ENCODE results near the gene CXXC4.

Gene CXXC4

DNA sequence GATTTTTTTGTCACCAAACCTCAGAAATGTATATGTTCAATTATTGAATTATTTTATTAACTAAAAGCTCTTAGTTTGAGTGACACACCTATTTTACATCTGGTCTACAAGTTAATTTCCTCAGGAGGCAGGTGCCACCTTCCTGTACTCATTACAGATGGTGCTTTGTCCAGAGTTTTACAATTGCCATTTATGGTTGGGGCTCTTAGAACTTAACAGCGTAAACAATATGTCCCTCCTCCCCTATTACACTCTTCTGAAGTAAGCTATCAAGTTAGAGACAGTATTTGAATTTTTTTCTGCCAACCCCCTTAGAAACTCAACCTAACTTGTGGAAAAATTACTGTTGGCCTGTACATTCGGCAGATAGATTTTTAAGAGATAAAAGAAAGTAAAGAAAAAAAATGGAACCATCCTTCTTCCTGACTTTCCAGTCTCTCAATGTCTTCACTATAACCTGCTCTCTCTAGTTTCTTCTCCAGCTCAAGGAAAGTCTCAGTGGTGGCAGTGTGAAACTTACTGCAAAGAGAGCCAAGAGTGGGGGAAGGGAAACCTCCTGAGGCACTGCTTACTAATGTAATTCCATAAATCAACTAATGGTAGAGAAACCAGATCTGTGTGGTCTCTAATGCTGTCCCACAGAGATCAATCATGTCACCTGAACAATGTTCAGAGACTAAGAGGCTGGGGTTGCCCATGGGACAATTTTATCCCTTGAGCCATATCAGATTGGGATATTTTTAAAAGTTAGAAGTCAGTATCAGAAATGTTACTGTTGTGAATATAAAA, 7.8 kb downstream of the CXXC4 start:
- no peak for DNase-seq

DNA sequence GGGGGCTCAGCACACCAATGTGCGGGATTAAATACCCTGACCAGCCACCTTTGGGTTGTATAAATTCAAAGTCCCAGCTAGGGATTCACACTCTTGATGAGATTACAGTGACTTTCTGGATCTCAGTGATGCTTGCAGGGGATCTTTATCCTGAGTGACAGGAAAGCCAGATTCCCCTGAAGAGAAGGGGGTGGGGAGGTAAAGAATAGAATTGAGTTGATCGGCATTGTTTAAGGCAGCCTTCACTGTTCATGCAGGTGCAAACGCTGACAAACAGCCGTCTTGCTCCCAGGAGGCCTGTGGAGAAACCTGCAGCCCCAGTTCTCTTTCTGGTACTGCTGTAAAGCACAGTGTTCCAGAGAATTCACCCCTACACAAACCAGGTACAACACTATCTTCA, 19.0 kb downstream of the CXXC4 start:
- DNase-seq: no peak

DNA sequence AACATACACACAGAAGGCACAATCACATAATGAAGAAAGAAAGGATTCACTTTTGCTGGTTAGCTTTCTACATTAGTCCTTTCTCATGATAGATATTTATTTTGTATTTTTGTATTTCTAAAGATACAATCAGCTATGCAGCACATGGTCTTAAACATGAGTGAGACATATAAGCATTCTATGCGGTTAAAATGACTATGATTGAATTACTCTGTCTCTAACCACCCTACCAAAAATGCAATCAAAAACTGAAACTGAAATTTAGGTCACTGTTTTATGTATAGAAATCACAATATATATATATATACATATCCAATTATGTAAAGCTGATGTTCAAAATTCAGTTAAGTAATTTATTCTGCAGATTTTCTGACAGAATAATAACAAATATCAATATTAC, 21.9 kb downstream of the CXXC4 start:
- no peak for DNase-seq

DNA sequence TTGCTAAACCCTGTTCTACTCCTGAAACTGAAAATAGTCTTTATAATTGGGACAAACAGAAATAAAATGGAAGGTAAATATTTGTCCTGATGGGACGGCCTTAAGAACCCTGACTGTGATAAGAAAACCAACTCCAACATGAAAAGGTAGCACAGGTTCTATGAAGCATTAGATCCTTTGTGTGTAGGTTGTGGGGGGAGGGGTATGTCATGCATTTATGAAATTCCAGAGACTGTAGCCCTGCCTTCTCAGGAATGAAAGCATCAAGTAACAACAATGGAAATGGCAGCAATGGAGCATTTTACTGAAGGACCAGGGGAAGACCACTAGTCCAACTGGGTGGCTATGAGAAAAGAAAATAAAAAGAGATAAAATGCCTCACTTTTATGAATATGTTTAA, 23.9 kb downstream of the CXXC4 start:
- no peak for DNase-seq

DNA sequence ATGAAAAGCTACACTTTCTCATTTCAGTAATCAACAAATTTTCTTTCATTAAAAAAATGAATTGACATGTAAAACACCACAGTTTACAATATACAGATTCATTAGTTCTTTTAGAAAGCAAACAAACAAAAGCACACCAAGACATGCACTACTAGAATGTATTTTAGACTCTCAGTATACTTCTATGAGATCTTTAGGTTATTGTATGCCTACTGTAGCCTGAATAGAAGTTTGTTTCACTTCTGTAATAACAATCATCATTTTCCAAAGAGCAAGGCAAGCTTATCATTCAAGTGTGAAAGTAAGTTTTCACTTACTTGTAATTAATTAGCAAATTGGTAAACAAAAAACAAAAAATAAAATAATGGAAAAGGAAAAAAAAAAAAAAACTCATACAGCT, 24.9 kb downstream of the CXXC4 start:
- DNase-seq: no peak

DNA sequence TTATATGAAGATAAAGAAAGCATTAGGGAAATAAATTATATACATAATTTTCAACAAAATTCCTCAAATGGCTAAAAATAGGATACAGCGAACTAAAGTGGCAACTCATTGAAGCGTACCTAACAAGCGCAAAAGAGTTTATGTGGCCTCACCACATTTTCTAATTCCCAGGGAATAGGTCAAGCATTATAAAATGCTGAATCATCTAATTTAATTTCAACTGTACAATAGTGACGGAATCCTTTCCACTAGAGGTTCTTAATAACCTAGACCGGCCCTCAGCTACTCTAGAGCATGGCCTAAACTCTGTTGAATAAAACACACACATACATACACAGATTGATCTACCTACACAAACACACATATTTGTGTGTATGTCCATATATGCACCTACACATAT, 29.1 kb downstream of the CXXC4 start:
- no peak for DNase-seq

DNA sequence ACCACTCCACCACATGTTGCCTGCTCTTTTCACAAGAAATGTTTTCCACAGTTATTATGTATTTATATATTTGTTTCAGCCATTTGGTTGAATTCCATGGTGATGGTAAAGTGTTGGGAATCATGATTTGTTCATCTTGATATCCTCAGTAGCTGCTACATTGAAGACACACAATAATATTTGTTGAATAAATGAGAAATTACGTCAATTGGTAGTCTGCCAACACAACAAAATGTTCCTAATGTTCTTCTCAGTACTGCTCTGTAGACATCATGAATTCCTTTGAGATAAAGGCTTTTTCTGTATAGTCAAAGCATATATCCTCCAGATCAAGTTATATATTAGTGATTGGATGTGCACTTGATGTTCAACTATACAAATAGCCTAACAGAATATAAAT, 29.5 kb downstream of the CXXC4 start:
- DNase-seq: no peak

DNA sequence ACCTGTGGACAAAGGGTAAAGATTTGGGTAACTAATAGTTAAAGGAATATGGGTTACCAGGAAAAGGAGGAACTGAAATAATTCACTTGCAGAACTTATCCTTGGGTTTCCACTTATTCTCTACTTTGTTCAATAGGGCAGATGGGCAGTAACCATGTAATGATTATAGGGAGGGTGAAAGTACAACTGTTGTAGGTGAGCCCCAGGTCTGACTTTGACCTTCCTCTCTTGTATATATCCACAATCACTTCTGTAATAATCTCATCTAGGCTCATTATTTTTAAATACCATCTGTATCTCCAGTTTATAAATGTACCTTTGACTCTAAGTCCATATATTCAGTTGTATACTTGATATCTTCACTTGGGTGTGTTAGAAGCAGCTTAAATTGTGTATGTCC, 32.1 kb downstream of the CXXC4 start:
- no peak for DNase-seq

DNA sequence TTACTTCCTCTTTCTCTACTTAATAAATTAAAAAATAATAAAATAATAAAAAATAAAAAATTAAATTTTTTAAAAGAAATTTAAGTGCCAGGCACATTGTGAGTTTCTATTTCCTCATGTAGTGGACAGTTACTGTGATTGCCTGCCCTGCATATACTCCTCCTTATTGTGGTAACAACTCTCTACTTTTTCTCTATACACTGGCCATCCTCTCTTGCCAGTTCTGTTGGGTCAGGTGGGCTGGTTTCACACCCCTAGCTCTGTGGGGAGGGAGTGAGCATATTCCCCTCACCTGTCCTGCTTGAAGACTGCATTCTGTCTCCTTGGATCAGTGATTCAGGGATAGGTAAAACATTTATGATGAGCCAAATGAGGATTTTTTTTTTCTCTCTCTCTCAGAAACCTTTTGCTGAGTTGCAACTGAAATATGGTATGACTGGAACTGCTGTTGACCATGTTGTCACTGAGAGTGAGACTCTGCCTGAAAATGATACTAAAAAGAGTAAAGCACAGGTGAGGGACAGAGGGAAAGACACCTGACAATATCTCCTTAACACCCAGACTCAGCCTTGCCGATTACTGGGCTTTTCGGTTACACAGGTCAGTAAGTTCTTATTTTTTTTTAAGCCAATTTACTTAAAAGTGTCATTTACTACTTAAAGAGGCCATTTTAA, 37.2 kb downstream of the CXXC4 start:
- no peak for DNase-seq

DNA sequence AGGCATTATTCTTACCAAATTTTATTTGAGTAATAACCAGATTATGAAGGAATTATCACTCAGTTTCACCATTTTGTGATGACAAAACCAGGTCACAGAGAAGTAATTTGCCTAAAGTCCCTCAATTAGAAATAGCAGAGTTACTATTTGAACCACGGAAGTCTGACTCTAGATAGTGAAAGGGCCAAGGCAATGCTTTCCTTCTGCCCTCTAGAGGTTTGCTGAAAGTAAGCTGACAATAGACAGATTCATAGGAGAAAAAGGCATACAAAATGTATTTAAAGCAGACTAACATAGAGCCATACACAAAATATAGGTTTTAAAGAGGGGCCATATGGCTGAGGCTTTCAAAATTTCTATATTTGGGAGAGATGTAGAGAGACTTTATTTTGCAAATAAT, 43.1 kb downstream of the CXXC4 start:
- no peak for DNase-seq

DNA sequence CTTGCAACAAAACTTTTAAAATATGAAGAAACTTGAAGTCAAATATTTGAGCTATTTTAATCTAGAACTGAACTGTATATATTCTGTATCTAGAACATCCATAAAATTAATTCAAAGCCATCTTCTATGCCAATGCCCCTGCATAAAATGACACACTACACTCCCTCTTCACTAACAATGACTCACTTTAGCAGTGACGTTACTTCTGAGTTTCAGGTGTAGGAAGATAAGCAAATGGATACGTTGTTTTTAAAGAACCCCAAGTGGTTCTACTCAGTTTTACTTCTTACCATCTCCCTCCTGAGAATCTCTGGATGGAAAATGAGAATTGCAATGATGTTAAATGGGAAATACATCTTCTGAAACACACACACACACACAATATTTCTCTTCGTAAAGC, 45.2 kb downstream of the CXXC4 start:
- DNase-seq: no peak

DNA sequence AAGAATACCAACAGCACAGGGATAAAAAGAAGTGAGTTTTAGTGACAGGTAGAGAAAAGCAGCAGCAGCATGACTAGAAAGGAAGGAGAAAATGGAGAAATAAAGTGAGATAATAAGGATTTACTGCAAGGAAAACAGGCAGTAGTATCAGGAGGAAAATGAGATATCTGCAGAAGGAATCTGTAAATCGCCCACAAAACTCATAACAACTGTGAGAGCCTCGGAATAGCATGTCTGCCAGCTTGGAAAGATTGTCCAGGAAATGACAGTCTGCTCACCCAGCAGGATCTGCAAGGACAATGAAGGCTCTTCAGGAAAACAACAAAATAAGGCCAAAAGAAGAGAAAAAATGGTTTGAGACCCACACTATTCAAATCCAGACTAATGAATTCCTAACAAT, 47.4 kb downstream of the CXXC4 start:
- no peak for DNase-seq

DNA sequence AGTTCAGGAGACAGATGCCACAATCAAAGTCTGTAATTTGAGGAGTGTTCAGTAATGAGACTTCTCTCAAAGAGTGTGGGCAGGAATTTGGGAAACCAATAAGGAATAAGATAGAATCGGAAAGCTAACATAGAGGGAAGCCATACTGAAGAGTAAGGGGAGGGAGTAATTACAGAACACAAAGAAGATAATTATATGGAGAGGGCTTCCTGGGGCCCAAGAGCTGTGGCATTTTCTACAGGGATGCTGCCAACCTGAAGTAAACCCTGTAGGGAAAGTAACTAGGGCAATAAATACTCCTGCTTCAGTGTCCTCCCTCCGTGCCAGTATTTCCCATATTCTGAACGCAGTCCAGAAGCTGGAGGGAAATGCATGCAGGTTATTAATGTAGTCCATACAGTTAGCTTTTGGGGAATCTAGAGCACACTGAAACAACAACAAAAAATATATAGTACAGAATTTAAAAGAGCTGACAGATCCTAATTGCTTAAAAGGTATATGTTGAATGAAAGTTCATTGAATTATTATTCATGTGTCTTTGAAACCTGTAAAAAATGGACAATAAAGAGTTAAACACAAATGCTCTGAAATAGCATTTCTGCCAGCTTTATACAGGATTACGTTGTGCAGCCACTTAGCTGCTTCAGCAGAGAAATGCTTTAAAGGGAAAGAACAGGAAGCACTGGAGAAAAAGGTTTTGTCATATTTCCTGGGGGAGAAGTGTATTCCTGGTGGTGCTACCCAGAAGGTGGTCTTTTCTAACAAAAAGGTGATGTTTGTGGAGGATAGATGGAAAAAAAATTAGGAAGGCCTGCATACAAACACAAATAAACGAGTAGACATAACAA, 48.0 kb downstream of the CXXC4 start:
- DNase-seq: no peak

DNA sequence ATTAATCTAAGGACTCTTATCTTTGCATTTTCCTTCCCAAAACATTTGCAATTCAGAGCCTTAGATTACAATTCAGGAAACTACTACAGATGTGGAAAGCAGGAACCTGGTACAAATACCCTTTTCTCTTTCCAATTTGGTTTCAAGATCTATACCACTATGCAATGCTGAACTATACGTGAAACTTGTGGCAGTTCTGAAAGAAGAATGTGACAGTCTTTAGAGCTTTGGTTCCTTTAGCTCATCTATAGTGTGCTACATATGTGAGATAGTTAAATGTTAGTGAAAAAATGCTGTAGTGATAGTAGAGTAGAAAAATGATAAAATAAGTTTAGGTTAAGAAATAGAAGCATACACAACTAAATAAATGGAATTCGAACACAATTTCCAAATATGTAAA, 50.0 kb downstream of the CXXC4 start:
- no peak for DNase-seq

DNA sequence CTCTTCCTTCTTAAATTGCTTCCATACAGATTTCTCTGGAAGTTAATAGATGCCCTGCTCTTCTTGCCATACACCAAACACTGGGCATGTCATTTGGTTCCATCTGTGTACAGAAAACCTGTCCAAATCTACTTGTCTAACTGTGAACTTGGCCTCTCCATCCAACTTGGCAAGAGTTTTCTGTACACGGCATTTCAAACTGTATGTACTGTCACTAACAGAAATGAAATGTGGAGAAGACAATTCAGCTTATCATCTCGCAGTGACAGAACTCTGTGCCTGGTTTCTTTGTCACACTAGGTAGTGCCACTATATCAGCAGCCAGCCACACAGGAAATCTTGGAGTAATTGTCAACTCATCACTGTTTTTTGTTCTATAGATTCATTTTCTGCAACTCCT, 58.2 kb downstream of the CXXC4 start:
- no peak for DNase-seq

DNA sequence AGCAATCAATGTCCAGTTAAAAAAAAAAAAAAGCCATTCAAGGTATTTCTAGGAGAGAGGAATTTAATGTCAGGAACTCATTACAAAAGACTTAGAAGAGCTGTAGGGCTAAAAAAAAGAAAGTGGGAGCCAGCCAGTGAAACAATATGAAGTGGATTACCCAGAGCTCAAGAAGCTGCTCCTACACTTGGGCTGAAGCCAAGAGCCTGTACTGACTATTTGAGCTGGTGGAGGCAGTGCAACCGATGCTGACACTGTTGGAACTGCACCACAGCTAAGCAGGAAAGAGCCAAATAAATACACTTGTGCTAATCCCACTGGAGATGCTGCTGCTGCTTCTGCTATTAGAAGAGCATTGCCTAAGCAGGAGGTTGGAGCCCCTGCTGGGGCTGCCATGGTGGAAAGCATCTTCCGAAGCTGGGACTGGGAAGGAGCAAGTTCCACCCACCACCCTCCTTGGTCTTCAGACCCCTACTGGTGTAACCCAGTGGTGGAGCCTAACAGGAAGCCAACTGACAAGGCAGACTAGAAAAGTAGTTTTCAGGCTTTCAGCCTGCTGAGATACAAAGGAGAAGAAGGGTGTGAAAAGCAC, 65.4 kb downstream of the CXXC4 start:
- DNase-seq: no peak

DNA sequence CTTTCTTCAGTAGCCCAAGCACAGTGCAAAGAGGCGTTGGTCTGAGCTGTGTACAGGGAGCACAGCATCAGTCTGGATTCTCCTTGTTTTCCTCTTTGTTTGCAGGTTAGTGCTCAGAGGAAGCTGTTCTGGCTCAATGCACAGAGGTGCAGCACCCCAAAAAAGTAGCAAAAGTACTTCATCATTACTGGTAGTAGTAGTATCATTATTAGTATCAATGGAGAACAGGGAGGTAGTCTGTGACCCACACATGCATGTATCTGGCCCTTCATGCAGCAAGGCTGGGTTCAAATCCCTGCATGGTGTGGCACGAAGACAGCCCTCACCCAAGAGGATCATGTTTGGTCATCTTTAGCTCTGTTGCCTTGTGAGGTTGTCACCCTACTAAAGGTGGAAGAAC, 68.7 kb downstream of the CXXC4 start:
- DNase-seq: no peak

DNA sequence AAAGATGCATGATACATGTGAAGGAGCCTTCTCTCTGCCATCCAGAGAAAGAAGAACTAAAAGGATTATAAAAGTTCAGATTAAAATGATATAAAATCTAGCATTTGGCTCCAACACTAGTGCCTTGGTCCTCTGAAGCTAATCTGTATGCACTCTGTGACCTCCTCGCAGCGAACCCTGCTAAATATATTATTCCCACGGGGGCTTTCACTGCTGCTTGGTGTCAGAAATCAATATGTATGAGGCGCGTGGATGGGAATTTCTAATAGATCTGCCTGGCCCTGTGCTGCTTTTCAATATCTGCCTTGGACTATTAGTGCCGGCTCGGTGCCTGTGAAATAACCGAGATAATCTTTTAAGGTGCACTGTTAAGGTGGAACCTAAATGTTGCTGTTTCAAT, 69.7 kb downstream of the CXXC4 start:
- no peak for DNase-seq

DNA sequence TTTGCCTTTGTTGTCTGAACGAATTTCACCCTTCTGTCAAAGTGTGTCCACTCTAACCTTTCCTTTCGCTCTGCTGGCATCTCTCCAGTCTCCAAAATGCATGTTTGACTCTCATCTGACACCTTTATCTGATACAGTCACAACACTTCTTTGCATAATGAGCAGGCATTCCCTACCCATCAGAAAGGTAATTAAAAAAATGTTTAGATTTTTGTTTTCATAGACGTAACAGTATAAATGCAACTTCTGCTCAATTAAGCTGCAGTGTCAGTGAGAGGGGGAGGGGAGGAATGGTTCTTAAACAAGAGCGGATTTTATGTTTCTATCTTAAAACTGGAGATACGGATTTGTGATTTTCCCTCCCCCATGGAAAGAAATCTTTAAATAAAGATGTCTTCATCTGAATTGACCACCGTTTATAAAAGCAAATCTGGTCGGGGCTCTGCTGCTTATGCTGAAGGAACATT, 70.2 kb downstream of the CXXC4 start:
- no peak for DNase-seq

DNA sequence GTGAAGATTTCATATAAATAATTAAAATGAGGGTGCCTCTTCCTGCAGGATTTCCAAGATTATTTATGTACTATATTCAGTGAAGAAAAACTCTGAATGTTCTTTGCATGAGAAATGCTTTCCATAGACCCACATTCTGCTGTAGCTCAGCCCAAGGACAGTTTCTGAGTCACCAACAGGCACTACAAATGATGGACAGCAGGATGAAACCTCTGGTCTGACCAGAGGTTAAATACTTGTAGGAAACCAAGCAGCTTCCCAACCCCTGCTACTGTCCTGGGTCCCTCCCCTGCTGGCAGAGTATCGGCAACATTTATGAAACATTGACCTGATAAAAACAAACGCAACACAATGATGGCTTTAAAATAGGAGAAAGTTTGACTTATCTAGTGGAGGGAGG, 73.1 kb downstream of the CXXC4 start:
- no peak for DNase-seq

DNA sequence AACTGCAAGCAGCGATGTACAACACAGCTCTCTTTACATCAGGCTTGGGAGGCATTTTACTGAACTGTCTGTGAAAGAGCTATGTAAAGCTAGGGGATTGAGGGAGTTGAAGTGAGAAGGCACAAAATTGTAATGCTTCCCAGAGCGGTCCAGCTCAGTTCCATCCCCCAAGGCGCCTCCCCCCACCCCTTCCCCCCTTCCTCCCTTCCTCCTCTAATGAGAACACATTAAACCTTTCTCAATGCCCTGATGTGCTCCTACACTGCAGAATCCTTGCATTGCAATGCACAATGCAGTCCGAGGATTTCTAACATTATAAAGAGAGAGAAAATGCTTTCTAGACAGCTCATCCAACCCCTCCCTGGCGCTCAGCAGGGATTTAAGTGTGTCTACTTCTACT, 73.9 kb downstream of the CXXC4 start:
- no peak for DNase-seq

All from CD4-positive, alpha-beta T cell treated with Interleukin-17A for 1 hour (primary cell).